Natural killer cell treated with Interleukin-12 subunit alpha and Interleukin-12 subunit beta and Interleukin-15 and Interleukin-18, amount 100 ng/mL, for 72 hours (primary cell): ENCODE data around the gene TNFSF9. TPM values are rescaled to one million over a fixed set of nuclear protein-coding genes. Genes with fewer than 3 reads are reported as not detected.
"Not testable (repeated sequence)": the region's sequence is repeated elsewhere in the genome, so short reads cannot be mapped to it uniquely, and the experiment has no call there.

ENCODE experiments used
- ATAC-seq, 2 donors: fragments of 150-1000 bp; cut with Tn5 transposase in 1 of 2; sonication (Bioruptor Pico), chemical (Tn5 transposase) in 1 of 2; 2 replicates each; pipeline ENCODE4 v1.10.0; 2021
- DNase-seq: peaks from one replicate; pipeline ENCODE4 v3.0.0; 2022; ENCODE audit warnings: low spot score
- H3K27ac Mint-ChIP-seq, 2 donors: 1 replicate in 1 of 2; 2 replicates in 1 of 2; pipeline ENCODE4 v1.8.0; 2022; ENCODE audit warnings: mixed read lengths in 2 of 2, mild to moderate bottlenecking in 1 of 2, moderate library complexity in 1 of 2
- H3K27me3 Mint-ChIP-seq, 2 donors: 1 replicate in 1 of 2; 2 replicates in 1 of 2; pipeline ENCODE4 v1.8.0; 2022; ENCODE audit warnings: mixed read lengths in 2 of 2
- H3K36me3 Mint-ChIP-seq: one replicate; pipeline ENCODE4 v1.8.0; 2022; ENCODE audit warnings: mixed read lengths
- H3K4me1 Mint-ChIP-seq, 2 donors: 1 replicate in 1 of 2; 2 replicates in 1 of 2; pipeline ENCODE4 v1.8.0; 2022; ENCODE audit warnings: low read depth in 2 of 2, mixed read lengths in 2 of 2, mild to moderate bottlenecking in 1 of 2
- H3K4me3 Mint-ChIP-seq: one replicate; pipeline ENCODE4 v1.8.0; 2022; ENCODE audit warnings: mixed read lengths
- H3K9me3 Mint-ChIP-seq: 2 replicates; pipeline ENCODE4 v1.8.0; 2022; ENCODE audit warnings: mixed read lengths
- total RNA-seq, 2 donors: library from RNA; stranded (reverse); gene quantifications; one replicate each; pipeline ENCODE4 v1.2.3, GENCODE V29; 2022

Gene TNFSF9
- total RNA-seq, 2 donors from 2014 or later, result 3.4 to 3.8 TPM

DNA sequence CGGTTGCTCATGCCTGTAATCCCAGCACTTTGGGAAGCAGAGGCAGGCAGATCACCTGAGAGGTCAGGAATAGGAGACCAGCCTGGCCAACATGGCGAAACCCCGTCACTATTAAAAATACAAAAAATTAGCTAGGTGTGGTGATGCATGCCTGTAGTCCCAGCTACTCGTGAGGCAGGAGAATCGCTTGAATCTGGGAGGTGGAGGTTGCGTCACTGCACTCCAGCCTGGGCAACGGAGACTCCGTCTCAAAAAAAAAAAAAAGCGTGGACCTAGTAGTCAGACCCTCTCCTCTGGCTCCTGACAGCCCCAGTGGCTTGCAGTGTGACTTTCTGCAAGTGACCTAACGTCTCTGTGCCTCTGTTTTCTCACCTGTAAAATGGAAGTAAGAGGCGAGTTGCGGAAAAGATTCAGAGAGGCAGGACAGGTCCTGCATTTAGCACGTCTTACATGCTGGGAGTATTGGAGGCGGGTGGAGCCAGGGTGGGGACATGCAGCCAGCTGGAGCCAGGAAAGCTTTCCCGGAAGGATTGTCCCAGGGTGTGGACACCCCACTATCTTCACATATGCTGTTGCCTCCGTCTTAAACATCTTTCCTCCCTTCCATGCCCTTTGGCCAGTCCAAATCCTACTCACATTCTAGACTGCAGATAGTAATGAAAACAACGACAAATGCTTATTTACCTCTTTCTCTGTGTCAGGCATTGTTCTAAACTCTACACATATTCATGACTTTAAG, 31.6 kb upstream of the TNFSF9 start:
- H3K9me3 Mint-ChIP-seq, result no peaks in the 10 kb centered on the region
- H3K4me3 Mint-ChIP-seq, result no peak overlapping the region
- H3K27me3 Mint-ChIP-seq, result peaks cover 0 to 5% of the 10 kb centered on the region in 2 donors
- no peak for ATAC-seq
- H3K36me3 Mint-ChIP-seq, result no peaks in the 10 kb centered on the region
- no peak overlapping the region for H3K27ac Mint-ChIP-seq
- H3K4me1 Mint-ChIP-seq, result peaks cover 0 to 4% of the 10 kb centered on the region in 2 donors
- no peak for DNase-seq

DNA sequence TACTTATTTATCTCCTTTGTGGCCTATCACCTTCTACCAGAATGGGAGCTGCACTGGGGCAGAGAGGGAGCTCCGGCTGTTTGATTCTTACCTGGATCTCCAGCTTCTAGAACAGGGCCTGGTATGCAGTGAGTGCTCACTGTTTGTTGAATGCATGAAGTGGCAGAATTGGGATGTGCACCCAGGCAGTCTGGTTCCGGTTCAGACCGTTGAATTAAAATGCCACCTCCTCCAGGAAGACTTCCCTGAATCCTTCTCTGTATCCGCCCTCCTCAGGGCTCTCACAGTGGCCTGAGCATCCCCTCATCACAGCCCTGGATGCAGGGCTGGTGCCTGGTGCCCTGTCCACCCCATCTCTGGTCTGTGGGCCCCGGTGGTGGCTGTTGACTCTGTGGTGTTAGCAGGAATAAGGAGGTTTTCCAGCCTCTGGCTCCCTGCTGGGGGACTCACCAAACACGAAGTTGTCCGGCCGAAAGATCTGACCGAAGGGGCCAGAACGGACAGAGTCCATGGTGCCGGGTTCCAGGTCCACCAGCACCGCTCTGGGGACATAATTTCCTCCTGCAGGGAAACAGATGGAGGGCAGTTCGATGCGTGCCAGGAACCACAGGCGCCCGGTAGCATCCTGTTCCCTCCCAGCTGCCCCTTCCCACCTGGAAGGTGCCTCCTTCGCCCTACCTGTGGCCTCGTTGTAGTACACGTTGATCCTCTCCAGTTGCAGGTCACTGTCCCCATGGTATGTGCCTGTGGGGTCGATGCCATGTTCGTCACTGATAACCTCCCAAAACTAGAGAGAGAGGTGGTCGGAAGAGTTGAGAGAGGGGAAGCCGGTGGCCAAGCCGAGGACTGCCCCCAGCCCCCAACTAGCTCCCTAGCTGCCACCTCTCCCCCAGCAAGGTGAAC, 29.7 kb upstream of the TNFSF9 start:
- no peak overlapping the region for H3K27ac Mint-ChIP-seq
- H3K36me3 Mint-ChIP-seq, result no peaks in the 10 kb centered on the region
- DNase-seq, result no peak
- peaks cover 4 to 11% of the 10 kb centered on the region in 2 donors for H3K4me1 Mint-ChIP-seq
- peak overlapping the region; percentile 38 for H3K4me3 Mint-ChIP-seq
- H3K9me3 Mint-ChIP-seq, result no peaks in the 10 kb centered on the region
- peaks cover 0 to 5% of the 10 kb centered on the region in 2 donors for H3K27me3 Mint-ChIP-seq
- ATAC-seq, result no peak

DNA sequence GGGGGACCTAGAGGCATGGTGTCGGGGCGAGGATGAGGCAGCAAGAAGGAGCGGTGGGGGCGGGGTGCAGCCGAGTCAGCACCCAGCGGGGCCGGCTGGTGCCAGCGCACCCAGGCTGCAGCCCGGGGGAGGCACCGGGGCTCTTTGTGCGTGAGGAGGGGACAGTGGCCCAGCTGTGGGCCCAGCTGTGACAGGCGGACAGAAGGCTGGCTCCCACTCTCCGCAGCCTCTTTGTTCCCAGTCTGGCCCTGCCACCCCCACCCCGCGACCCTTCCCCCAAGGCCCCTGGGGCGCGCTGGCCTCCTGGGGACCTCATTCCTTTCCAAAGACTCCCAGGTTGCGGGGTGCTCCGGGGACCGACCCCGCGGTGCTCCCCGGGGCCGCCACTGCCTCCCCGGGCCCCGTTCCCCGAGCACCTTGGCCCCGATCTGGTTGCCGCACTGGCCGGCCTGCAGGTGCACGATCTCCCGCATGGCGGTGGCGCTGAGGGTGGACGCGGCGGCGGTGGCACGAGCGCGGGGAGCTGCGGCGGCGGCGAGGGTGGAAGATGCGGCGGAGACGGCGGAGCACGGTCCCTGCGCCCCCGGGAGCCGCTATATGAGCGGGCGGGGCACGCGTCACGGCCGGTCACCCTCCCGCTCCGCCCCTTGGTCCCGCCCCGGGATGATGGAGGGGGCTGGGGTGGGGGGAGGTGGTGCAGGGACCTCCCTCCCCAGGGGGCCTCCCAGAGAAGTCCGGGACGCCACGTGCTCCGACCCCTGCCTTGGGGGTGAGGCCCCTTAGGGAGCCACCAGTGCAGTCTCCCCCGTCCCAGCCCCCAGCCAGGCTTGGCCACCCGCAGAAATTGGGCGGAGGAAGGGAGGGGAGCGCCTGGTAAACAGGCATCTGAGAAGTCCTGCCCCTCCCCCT, 28.8 kb upstream of the TNFSF9 start, which contains the start of gene TUBB4A:
Gene TUBB4A (minus strand): TSS at position 570 of the 909 bp plus-strand sequence. CDS start 97 bp downstream, at position 473.
- H3K4me1 Mint-ChIP-seq, result peaks cover 4 to 11% of the 10 kb centered on the region in 2 donors
- no peak within 1 kb of the TSS for H3K27ac Mint-ChIP-seq
- H3K9me3 Mint-ChIP-seq, result no peaks in the 10 kb centered on the region
- peak within 1 kb of the TSS; percentile 45 for H3K4me3 Mint-ChIP-seq
- no peaks in the 10 kb centered on the region for H3K36me3 Mint-ChIP-seq
- DNase-seq (no peak), ATAC-seq (peak; percentile 72 to 74)
- H3K27me3 Mint-ChIP-seq, result peaks cover 0 to 5% of the 10 kb centered on the region in 2 donors

DNA sequence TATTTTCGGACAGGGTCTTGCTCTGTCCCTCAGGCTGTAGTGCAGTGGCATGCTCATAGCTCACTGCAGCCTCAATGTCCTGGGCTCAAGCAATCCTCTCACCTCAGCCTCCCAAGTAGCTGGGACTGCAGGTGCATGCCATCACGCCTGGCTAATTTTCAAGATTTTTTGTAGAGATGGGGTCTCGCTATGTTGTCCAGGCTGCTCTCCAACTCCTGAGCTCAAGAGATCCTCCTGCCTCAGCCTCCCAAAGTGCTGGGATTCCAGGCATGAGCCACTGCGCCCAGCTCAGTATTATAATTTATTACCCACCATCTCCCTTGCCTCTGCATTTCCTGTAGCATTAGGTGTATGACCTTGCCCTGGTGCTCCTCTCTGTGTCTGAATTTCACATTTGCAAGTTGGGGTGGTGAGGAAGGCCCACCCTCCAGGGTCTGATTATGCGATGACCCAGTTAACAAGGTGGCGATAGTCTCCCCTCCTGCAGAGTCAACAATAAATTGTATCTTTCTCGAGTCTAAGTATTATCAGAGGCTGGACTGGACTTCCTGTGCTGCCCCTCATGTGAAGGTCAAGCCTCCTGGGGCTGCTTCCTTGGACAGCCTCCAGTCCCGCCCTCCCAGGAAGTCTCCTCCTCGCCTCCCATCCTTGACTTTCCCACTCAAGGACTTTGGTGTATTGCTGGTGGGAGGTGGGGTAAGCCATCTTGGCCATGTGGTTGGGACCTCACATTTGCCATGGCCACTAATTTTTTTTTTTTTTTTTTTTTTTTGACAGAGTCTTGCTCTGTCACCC, 27.2 kb upstream of the TNFSF9 start:
- Mint-ChIP-seq H3K9me3 (no peaks in the 10 kb centered on the region), H3K36me3 (no peaks in the 10 kb centered on the region), H3K4me3 (peak overlapping the region; percentile 30), H3K27ac (no peak overlapping the region), H3K4me1 (peaks cover 4 to 11% of the 10 kb centered on the region in 2 donors), H3K27me3 (peaks cover 0 to 5% of the 10 kb centered on the region in 2 donors)
- DNase-seq, result no peak
- ATAC-seq, result no peak

DNA sequence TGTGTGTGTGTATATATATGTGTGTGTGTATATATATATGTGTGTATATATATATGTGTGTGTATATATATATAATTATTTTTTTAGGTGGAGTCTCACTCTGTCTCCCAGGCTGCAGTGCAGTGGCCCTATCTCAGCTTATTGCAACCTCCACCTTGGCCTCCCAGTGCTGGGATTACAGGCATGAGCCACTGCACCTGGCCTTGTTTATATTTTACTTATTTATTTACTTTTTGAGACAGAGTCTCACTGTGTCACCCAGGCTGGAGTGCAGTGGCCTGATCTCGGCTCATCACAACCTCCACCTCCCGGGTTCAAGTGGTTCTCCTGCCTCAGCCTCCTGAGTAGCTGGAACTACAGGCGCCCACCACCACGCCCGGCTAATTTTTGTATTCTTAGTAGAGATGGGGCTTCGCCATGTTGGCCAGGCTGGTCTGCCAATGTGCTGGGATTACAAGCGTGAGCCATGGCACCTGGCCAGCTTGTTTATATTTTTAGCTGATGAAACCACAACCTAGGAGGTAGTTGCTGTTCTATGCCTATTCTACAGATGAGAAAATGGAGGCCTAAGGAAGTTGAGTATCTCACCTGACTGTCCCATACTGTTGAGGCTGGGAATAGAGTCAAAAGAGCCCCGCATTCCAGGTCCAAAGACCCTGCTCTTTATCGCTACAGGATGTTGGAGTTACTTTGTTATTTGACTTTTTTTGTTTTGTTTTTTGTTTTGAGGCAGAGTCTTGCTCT, 22.6 kb upstream of the TNFSF9 start:
- H3K36me3 Mint-ChIP-seq, ATAC-seq, H3K27me3 Mint-ChIP-seq, H3K4me3 Mint-ChIP-seq, H3K4me1 Mint-ChIP-seq, H3K27ac Mint-ChIP-seq, DNase-seq, H3K9me3 Mint-ChIP-seq: not testable (repeated sequence)

DNA sequence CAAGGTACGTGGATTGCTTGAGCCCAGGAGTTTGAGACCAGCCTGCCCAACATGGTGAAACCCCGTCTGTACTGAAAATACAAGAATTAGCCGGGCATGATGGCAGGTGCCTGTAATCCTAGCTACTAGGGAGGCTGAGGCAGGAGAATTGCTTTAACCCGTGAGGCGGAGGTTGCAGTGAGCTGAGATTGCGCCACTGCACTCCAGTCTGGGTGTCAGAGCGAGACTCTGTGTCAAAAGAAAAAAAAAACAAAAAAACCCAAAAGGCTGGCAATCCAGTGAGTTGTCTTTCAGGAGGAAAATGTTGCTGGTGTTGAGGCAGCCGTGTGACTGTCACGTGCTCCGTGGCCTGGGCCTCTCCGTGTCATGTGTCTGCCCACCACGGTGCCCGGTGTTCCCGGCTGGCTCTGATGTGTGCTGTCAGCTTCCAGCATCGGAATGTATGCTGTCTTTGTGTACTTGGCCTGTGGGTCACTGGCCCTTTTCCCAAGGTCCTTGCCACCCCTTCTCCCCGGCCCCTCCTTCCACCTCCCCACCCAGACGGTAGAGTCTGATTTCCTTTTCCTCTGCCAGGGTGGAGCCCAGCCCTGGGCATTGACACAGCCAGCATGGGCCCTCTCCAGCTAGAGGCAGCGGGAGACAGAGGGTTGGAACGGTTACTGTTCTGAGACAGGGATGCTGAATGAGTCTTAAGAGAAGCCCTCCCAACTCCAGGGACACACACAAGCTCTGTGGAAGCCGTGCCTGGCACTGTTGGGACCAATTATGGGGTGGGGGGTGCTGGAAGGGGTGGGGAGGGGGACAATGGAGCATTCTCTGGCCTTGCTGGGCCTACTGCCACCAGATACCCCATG, 21.5 kb upstream of the TNFSF9 start:
- Mint-ChIP-seq H3K27me3 (no peaks in the 10 kb centered on the region), H3K9me3 (no peaks in the 10 kb centered on the region), H3K4me1 (peaks cover 4 to 8% of the 10 kb centered on the region in 2 donors), H3K27ac (no peak overlapping the region), H3K4me3 (no peak overlapping the region), H3K36me3 (no peaks in the 10 kb centered on the region)
- DNase-seq (no peak), ATAC-seq (no peak)

DNA sequence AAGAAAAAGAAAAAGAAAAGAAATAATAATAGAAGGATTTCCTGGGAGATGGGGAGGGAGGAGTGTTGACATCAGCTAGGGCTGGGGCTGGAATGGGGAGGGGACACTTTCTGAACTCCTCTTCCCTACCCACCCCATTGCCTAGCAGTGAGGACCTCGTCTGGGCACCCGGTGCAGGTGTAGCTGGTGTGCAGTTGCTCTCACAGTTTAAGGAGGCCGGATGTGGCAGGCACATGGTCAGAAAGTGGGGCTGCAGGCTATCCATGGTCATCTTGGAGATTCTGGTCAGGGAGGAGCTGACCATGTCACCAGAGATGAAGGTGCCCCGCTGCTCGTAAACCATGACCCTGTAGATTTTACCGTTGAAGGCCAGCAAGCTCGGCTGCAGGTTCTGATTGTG, 20.2 kb upstream of the TNFSF9 start:
- DNase-seq (no peak), ATAC-seq (no peak)
- no peaks in the 10 kb centered on the region for H3K36me3 Mint-ChIP-seq
- H3K4me3 Mint-ChIP-seq, result no peak overlapping the region
- no peak overlapping the region for H3K27ac Mint-ChIP-seq
- no peaks in the 10 kb centered on the region for H3K27me3 Mint-ChIP-seq
- H3K9me3 Mint-ChIP-seq, result no peaks in the 10 kb centered on the region
- H3K4me1 Mint-ChIP-seq, result peaks cover 0 to 3% of the 10 kb centered on the region in 2 donors

DNA sequence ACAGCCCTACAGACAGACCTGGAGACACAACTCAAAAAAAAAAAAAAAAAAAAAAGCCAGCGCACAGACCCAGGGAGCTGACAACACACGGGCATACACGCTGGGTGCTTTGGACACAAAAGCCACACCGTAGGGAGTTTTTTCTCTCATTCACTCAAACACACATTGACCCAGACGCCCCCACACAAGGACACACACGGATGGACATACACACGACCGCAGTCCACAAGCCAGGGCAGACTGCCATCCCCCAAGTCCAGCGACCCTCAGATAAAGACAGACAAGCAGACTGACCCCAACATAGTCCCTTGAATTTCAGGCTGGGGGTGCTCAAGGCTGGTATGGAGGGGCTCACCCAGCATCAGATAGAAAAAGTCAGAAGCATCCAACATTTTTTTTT, 16.7 kb upstream of the TNFSF9 start:
- Mint-ChIP-seq H3K27me3 (no peaks in the 10 kb centered on the region), H3K4me3 (no peak overlapping the region), H3K9me3 (no peaks in the 10 kb centered on the region), H3K36me3 (no peaks in the 10 kb centered on the region), H3K4me1 (peaks cover 28 to 30% of the 10 kb centered on the region in 2 donors), H3K27ac (no peak overlapping the region)
- ATAC-seq (no peak), DNase-seq (no peak)

DNA sequence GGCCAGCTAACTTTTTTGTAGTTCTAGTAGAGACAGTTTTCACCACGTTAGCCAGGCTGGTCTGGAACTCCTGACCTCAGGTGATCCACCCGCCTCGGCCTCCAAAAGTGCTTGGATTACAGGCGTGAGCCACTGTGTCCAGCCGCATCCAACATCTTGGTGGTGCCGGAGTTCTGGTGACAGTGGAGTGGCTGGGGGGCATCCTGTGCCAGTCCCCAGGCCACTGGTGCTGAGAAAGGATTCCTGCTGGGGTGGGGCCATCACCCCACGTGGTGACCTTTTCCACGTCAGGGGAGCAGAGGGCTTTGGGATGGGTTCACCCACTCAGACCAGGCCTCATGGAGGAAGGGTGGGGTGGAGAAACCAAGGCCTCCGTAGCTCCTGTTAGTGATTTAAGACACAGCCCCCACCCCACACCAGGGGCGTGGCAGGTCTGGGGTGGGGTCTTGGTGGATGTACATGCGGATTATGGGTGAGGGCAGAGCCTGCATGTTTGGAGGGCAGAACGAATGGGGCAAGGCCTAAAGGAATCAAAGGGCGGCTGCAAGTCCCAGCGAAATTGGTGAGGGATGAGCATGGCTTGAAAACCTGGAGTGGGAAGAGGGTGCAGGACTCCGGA, 15.8 kb upstream of the TNFSF9 start:
- DNase-seq, result no peak

DNA sequence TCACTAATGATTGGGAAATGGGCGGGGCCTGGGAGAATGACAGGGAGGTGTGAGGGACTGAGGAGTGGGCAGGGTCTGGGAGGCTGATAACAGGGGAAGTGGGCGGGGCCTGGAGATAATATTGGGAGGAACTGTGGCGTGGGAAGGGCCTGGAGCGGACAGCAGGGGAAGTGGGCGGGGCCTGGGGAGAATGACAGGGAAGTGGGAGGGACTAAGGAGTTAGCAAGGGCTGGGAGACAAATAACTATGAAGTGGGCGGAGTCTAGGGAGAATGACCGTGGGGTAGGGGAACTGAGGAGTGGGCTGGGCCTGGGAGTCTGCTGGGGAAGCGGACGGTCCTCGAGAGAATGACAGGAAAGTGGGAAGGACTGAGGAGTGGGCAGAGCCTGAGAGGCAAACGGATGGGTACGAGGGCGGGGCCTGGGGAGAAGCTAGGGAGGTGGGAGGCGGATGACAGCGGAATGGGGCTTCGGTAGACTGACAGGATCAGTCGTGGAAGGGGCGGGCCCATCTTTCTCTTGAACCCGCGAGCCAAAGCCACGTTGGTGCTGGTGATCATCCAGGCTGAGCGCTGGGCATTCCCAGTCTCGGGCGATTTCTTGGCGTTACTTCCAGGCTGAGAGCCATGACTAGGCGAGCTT, 14.7 kb upstream of the TNFSF9 start:
- H3K27ac Mint-ChIP-seq, result peak overlapping the region; percentile 52 to 79
- ATAC-seq (peak; percentile 82 to 88), DNase-seq (peak; percentile 87)
- no peaks in the 10 kb centered on the region for H3K36me3 Mint-ChIP-seq
- H3K4me3 Mint-ChIP-seq, result peak overlapping the region; percentile 94
- H3K27me3 Mint-ChIP-seq, result no peaks in the 10 kb centered on the region
- H3K4me1 Mint-ChIP-seq, result peaks cover 30 to 38% of the 10 kb centered on the region in 2 donors
- no peaks in the 10 kb centered on the region for H3K9me3 Mint-ChIP-seq

More for the DNA sequence above, 15.8 kb upstream of the TNFSF9 start:
- no peaks in the 10 kb centered on the region for H3K9me3 Mint-ChIP-seq
- H3K27ac Mint-ChIP-seq, result peak overlapping the region in 1 of 2 donors; percentile 52
- H3K27me3 Mint-ChIP-seq, result no peaks in the 10 kb centered on the region
- peaks cover 30 to 35% of the 10 kb centered on the region in 2 donors for H3K4me1 Mint-ChIP-seq
- no peak for ATAC-seq
- H3K36me3 Mint-ChIP-seq, result no peaks in the 10 kb centered on the region
- peak overlapping the region; percentile 94 for H3K4me3 Mint-ChIP-seq
